Gastrocnemius medialis (tissue), 4 donors: ENCODE results near the gene SLC10A4. TPM values are rescaled to one million over a fixed set of nuclear protein-coding genes. Genes with fewer than 3 reads are reported as not detected.

Experiments
- ATAC-seq, 2 donors: fragments of 150-250 bp; one replicate each; pipeline ENCODE4 v1.9.1; 2016
- DNase-seq, 2 donors: peaks; one replicate each; pipeline ENCODE4 v3.0.0-alpha.2; 2019
- H3K27ac ChIP-seq, 4 donors: fragments of 200-600 bp; sonication (generic); 1 replicate in 1 of 4; 2 replicates in 3 of 4; pipeline ENCODE4 v1.5.1; 2016 to 2018; ENCODE audit warnings: mild to moderate bottlenecking in 2 of 4, moderate library complexity in 1 of 4
- H3K27me3 ChIP-seq, 3 donors: fragments of 200-600 bp; sonication (generic) in 2 of 3; 1 replicate in 1 of 3; 2 replicates in 2 of 3; pipeline versions ENCODE4 v1.5.1 to v1.6.0; 2016 to 2019; ENCODE audit warnings: mild to moderate bottlenecking in 1 of 3, moderate library complexity in 1 of 3
- H3K36me3 ChIP-seq, 2 donors: fragments of 200-600 bp; sonication (generic) in 1 of 2; one replicate each; pipeline ENCODE4 v1.5.1; 2017 to 2018
- H3K4me1 ChIP-seq, 2 donors: fragments of 200-600 bp; sonication (generic) in 1 of 2; one replicate each; pipeline ENCODE4 v1.5.1; 2016 to 2017; ENCODE audit warnings: mild to moderate bottlenecking in 2 of 2
- H3K4me3 ChIP-seq, 4 donors: fragments of 200-600 bp; sonication (generic) in 3 of 4; 1 replicate in 1 of 4; 2 replicates in 3 of 4; pipeline ENCODE4 v1.5.1; 2016 to 2019; ENCODE audit warnings: mild to moderate bottlenecking in 2 of 4
- H3K9me3 ChIP-seq, 3 donors: fragments of 200-600 bp; sonication (generic) in 2 of 3; 1 replicate in 1 of 3; 2 replicates in 2 of 3; pipeline ENCODE4 v1.5.1; 2016 to 2019
- CTCF ChIP-seq, 5 experiments: fragments of 450-650 bp in 3 of 5; fragments of 200-600 bp in 2 of 5; sonication (generic) in 2 of 5; IDR thresholded peaks in 4 of 5; conservative IDR thresholded peaks in 1 of 5; 1 replicate in 4 of 5; 2 replicates in 1 of 5; pipeline ENCODE4 v1.5.1; 2016 to 2019; ENCODE audit warnings: antibody characterized with exemption in 5 of 5, mild to moderate bottlenecking in 3 of 5, moderate library complexity in 3 of 5
- POLR2A ChIP-seq, 2 donors: fragments of 450-650 bp; IDR thresholded peaks; one replicate each; pipeline ENCODE4 v1.6.1; 2017; ENCODE audit warnings: antibody characterized with exemption in 2 of 2, mild to moderate bottlenecking in 2 of 2, moderate library complexity in 2 of 2
- in situ Hi-C, 4 donors: fragments of 200-750 bp; cut with MboI; loops; one replicate each; pipeline versions ENCODE4 v1.15.0 to v1.8.0; 2017; ENCODE audit warnings: low sequenced_read_pairs in 4 of 4
- intact Hi-C: fragments of 100-400 bp; cut with DNase I; formaldehyde crosslinking; loops from one replicate; pipeline ENCODE4 v1.15.1; 2023; ENCODE audit warnings: low total_unique reads
- total RNA-seq, 4 donors: library from RNA; depleted of rRNA; stranded (reverse); fragments of >200 nt; gene quantifications; one replicate each; pipeline versions ENCODE4 v1.1.0 to v1.2.3, GENCODE V29; 2016

The SLC10A4 gene
- total RNA-seq, 4 donors from 2014 or later, result 0.33 TPM; not detected in 3

- intact Hi-C loops (no loop called here), in situ Hi-C loops (loop anchor here in 1 of 4 donors (25.0 kb wide), 1 partner anchor 492 kb away; no protein-coding TSS in a partner anchor)
- Histone ChIP-seq H3K27me3 (no peaks in the 10 kb centered on the region), H3K4me3 (no peak overlapping the region), H3K36me3 (no peaks in the 10 kb centered on the region), H3K27ac (no peak overlapping the region), H3K4me1 (no peaks in the 10 kb centered on the region), H3K9me3 (no peaks in the 10 kb centered on the region)
- no peak for TF ChIP-seq CTCF (IDR thresholded peaks at IDR 0.05 in 4 of 5, conservative IDR thresholded peaks at IDR 0.05 in 1 of 5)
- no peak for TF ChIP-seq POLR2A (IDR thresholded peaks at IDR 0.05)
- no peak for ATAC-seq
- DNase-seq, result no peak
These were observed 12.6 kb upstream of the SLC10A4 start for GRCh38 chr4:48470570-48470969.

- no peak for DNase-seq
- Histone ChIP-seq H3K4me3 (no peak overlapping the region), H3K27me3 (no peaks in the 10 kb centered on the region), H3K36me3 (no peaks in the 10 kb centered on the region), H3K4me1 (no peaks in the 10 kb centered on the region), H3K27ac (no peak overlapping the region), H3K9me3 (no peaks in the 10 kb centered on the region)
- in situ Hi-C loops (loop anchor here in 1 of 4 donors (25.0 kb wide), 1 partner anchor 490 kb away; no protein-coding TSS in a partner anchor), intact Hi-C loops (no loop called here)
- no peak for TF ChIP-seq POLR2A (IDR thresholded peaks at IDR 0.05)
- TF ChIP-seq CTCF (IDR thresholded peaks at IDR 0.05 in 4 of 5, conservative IDR thresholded peaks at IDR 0.05 in 1 of 5), result no peak
- ATAC-seq, result no peak
These were observed 10.3 kb upstream of the SLC10A4 start for GRCh38 chr4:48472794-48473193.

- DNase-seq, result no peak
- Histone ChIP-seq H3K27ac (no peak overlapping the region), H3K27me3 (no peaks in the 10 kb centered on the region), H3K4me1 (no peaks in the 10 kb centered on the region), H3K9me3 (no peaks in the 10 kb centered on the region), H3K4me3 (no peak overlapping the region), H3K36me3 (no peaks in the 10 kb centered on the region)
- in situ Hi-C loops (no loop called here), intact Hi-C loops (no loop called here)
- ATAC-seq, result no peak
- no peak for TF ChIP-seq POLR2A (IDR thresholded peaks at IDR 0.05)
- TF ChIP-seq CTCF (IDR thresholded peaks at IDR 0.05 in 4 of 5, conservative IDR thresholded peaks at IDR 0.05 in 1 of 5), result no peak
These were observed 7.4 kb upstream of the SLC10A4 start for GRCh38 chr4:48475770-48476169.

GRCh38 chr4:48478273-48478672 lies 4.9 kb upstream of the SLC10A4 start:
- Histone ChIP-seq H3K27me3 (peaks cover 6 to 12% (median 9%) of the 10 kb centered on the region in 3 donors), H3K27ac (no peak overlapping the region), H3K4me1 (no peaks in the 10 kb centered on the region), H3K4me3 (no peak overlapping the region), H3K36me3 (no peaks in the 10 kb centered on the region), H3K9me3 (no peaks in the 10 kb centered on the region)
- in situ Hi-C loops (no loop called here), intact Hi-C loops (no loop called here)
- ATAC-seq (no peak), DNase-seq (no peak)
- TF ChIP-seq POLR2A (IDR thresholded peaks at IDR 0.05) (no peak), CTCF (IDR thresholded peaks at IDR 0.05 in 4 of 5, conservative IDR thresholded peaks at IDR 0.05 in 1 of 5) (no peak)

GRCh38 chr4:48481581-48481980 lies 1.6 kb upstream of the SLC10A4 start:
- H3K27ac ChIP-seq, result no peak overlapping the region
- ATAC-seq (no peak), DNase-seq (no peak)
- H3K27me3 ChIP-seq, result peaks cover 28 to 43% (median 37%) of the 10 kb centered on the region in 3 donors
- no peaks in the 10 kb centered on the region for H3K9me3 ChIP-seq
- in situ Hi-C loops, result no loop called here
- TF ChIP-seq POLR2A (IDR thresholded peaks at IDR 0.05), result no peak
- intact Hi-C loops, result no loop called here
- H3K4me1 ChIP-seq, result no peaks in the 10 kb centered on the region
- H3K36me3 ChIP-seq, result no peaks in the 10 kb centered on the region
- H3K4me3 ChIP-seq, result no peak overlapping the region
